HEK293T (cell line): ENCODE results near the gene CCER1.

Source experiments
- CTCF ChIA-PET: fragments of 350-600 bp; formaldehyde crosslinking; extraction: SDS; loops from one replicate; lab custom pipeline; 2021; ENCODE audit warnings: antibody characterized with exemption, inconsistent platforms; lab: Yijun Ruan, JAX
- POLR2A ChIA-PET: fragments of 350-600 bp; formaldehyde crosslinking; extraction: SDS; loops from one replicate; lab custom pipeline; 2020; ENCODE audit warnings: antibody characterized with exemption, inconsistent platforms; lab: Yijun Ruan, JAX
- DNase-seq: peaks from one replicate; pipeline ENCODE4 v3.0.0; 2012; ENCODE audit warnings: mixed read lengths; ENCODE audit errors: extremely low spot score
- ARNT ChIP-seq: fragments of 450-650 bp; IDR thresholded peaks from 2 replicates; pipeline ENCODE4 v1.6.1; 2017; ENCODE audit warnings: mild to moderate bottlenecking
- BHLHE40 ChIP-seq: fragments of 450-650 bp; IDR thresholded peaks from 2 replicates; pipeline ENCODE4 v1.6.1; 2016; ENCODE audit warnings: mild to moderate bottlenecking, moderate library complexity, borderline replicate concordance
- CTBP1 ChIP-seq: fragments of 450-650 bp; IDR thresholded peaks from 2 replicates; pipeline ENCODE4 v1.6.1; 2016; ENCODE audit warnings: borderline replicate concordance
- ELF4 ChIP-seq: fragments of 450-650 bp; IDR thresholded peaks from 2 replicates; pipeline ENCODE4 v1.6.1; 2017; ENCODE audit warnings: antibody characterized with exemption
- FOXA1 ChIP-seq: fragments of 450-650 bp; IDR thresholded peaks from 2 replicates; pipeline ENCODE4 v1.6.1; 2016; ENCODE audit warnings: mild to moderate bottlenecking
- FOXK2 ChIP-seq: fragments of 450-650 bp; IDR thresholded peaks from 2 replicates; pipeline ENCODE4 v1.6.1; 2016; ENCODE audit warnings: mild to moderate bottlenecking
- FOXM1 ChIP-seq: fragments of 450-650 bp; IDR thresholded peaks from 2 replicates; pipeline ENCODE4 v1.6.1; 2017; ENCODE audit warnings: mild to moderate bottlenecking, borderline replicate concordance
- HDGF ChIP-seq: fragments of 450-650 bp; IDR thresholded peaks from 2 replicates; pipeline ENCODE4 v1.6.1; 2017; ENCODE audit warnings: antibody characterized with exemption, borderline replicate concordance
- L3MBTL2 ChIP-seq: fragments of 450-650 bp; conservative IDR thresholded peaks from 2 replicates; pipeline ENCODE4 v1.6.1; 2016; ENCODE audit warnings: mild to moderate bottlenecking
- LEF1 ChIP-seq: fragments of 450-650 bp; IDR thresholded peaks from 2 replicates; pipeline ENCODE4 v1.6.1; 2017; ENCODE audit warnings: mild to moderate bottlenecking, borderline replicate concordance
- NFRKB ChIP-seq: fragments of 450-650 bp; IDR thresholded peaks from 2 replicates; pipeline ENCODE4 v1.6.1; 2016; ENCODE audit warnings: mild to moderate bottlenecking, moderate library complexity
- PKNOX1 ChIP-seq: fragments of 450-650 bp; IDR thresholded peaks from 2 replicates; pipeline ENCODE4 v1.6.1; 2016
- SP1 ChIP-seq: fragments of 450-650 bp; IDR thresholded peaks from 2 replicates; pipeline ENCODE4 v1.6.1; 2017
- SUZ12 ChIP-seq: fragments of 450-650 bp; IDR thresholded peaks from 2 replicates; pipeline ENCODE4 v1.6.1; 2016; ENCODE audit warnings: mild to moderate bottlenecking
- TARDBP ChIP-seq: fragments of 450-650 bp; IDR thresholded peaks from 2 replicates; pipeline ENCODE4 v1.6.1; 2016
- ZNF384 ChIP-seq: fragments of 450-650 bp; IDR thresholded peaks from 2 replicates; pipeline ENCODE4 v1.6.1; 2016

The CCER1 gene

GRCh38 chr12:90921536-90921935, 33.4 kb downstream of the CCER1 start:
- TF ChIP-seq FOXK2 (no peak), SP1 (no peak), CTBP1 (no peak), ARNT (no peak), FOXA1 (no peak), ELF4 (no peak), LEF1 (no peak), NFRKB (no peak), BHLHE40 (no peak), L3MBTL2 (no peak), ZNF384 (no peak), PKNOX1 (no peak), SUZ12 (no peak), HDGF (no peak), TARDBP (no peak), FOXM1 (no peak)
- DNase-seq: no peak
- ChIA-PET POLR2A (no interaction called here), CTCF (interaction anchor here (0.9 kb wide), 1 partner anchor 19 kb away, joined by 5 read pairs; no protein-coding TSS in a partner anchor)

- POLR2A ChIA-PET: no interaction called here
- no peak for DNase-seq
- CTCF ChIA-PET: no interaction called here
- TF ChIP-seq L3MBTL2: no peak
- TF ChIP-seq NFRKB: no peak
- TF ChIP-seq HDGF: no peak
- TF ChIP-seq BHLHE40: no peak
- no peak for TF ChIP-seq LEF1
- no peak for TF ChIP-seq PKNOX1
- no peak for TF ChIP-seq ELF4
- TF ChIP-seq SP1: no peak
- TF ChIP-seq FOXK2: no peak
- TF ChIP-seq SUZ12: no peak
- TF ChIP-seq ZNF384: no peak
Measured at GRCh38 chr12:90920222-90920621, 34.8 kb downstream of the CCER1 start.

- POLR2A ChIA-PET: no interaction called here
- CTCF ChIA-PET: no interaction called here
- DNase-seq: no peak
- TF ChIP-seq ELF4 (no peak), SUZ12 (no peak), FOXA1 (no peak), HDGF (no peak), NFRKB (no peak), TARDBP (no peak), CTBP1 (no peak), FOXK2 (no peak)
Measured at GRCh38 chr12:90917431-90917830, 37.5 kb downstream of the CCER1 start.

GRCh38 chr12:90916516-90916915, 38.5 kb downstream of the CCER1 start:
- no peak for DNase-seq
- POLR2A ChIA-PET: no interaction called here
- CTCF ChIA-PET: no interaction called here
- TF ChIP-seq CTBP1: no peak
- no peak for TF ChIP-seq SUZ12
- TF ChIP-seq FOXK2: no peak
- no peak for TF ChIP-seq NFRKB
- no peak for TF ChIP-seq SP1
- TF ChIP-seq FOXM1: no peak
- no peak for TF ChIP-seq HDGF
- TF ChIP-seq PKNOX1: no peak
- no peak for TF ChIP-seq L3MBTL2

- no peak for TF ChIP-seq TARDBP
- TF ChIP-seq FOXM1: no peak
- no peak for TF ChIP-seq FOXA1
- TF ChIP-seq FOXK2: no peak
- TF ChIP-seq CTBP1: no peak
- no peak for TF ChIP-seq L3MBTL2
- no peak for TF ChIP-seq SUZ12
- TF ChIP-seq BHLHE40: no peak
- ChIA-PET CTCF (no interaction called here), POLR2A (no interaction called here)
- DNase-seq: no peak
Measured at GRCh38 chr12:90915353-90915752, 39.6 kb downstream of the CCER1 start.

GRCh38 chr12:90910958-90911357, 44.0 kb downstream of the CCER1 start:
- POLR2A ChIA-PET: no interaction called here
- CTCF ChIA-PET: no interaction called here
- DNase-seq: no peak
- no peak for TF ChIP-seq FOXK2
- no peak for TF ChIP-seq SP1
- no peak for TF ChIP-seq NFRKB
- no peak for TF ChIP-seq TARDBP
- no peak for TF ChIP-seq FOXM1
- no peak for TF ChIP-seq ELF4
- TF ChIP-seq FOXA1: no peak
- no peak for TF ChIP-seq ARNT
- TF ChIP-seq SUZ12: no peak
